PC-3 (cell line): ENCODE measurements around the gene FLNB. TPM values are rescaled to one million over a fixed set of nuclear protein-coding genes. Genes with fewer than 3 reads are reported as not detected.

ENCODE experiments used
- ATAC-seq: fragments of 200-7000 bp; cut with Tn5 transposase; 2 replicates; pipeline ENCODE4 v1.9.1; 2020; ENCODE audit warnings: mild to moderate bottlenecking, moderate library complexity
- BruUV-seq: library from RNA; stranded (reverse); fragments of 400-500 nt; replicated peaks from 2 replicates; lab custom pipeline; 2021; lab: Mats Ljungman, UMichigan
- CTCF ChIA-PET: fragments of 300-600 bp; sonication (Branson Sonifier 250); formaldehyde crosslinking; loops from one replicate; lab custom pipeline; 2022; ENCODE audit warnings: antibody characterized with exemption; lab: Charles Lee
- POLR2A ChIA-PET: fragments of 300-600 bp; sonication (Branson Sonifier 250); formaldehyde crosslinking; loops from one replicate; lab custom pipeline; 2022; ENCODE audit warnings: antibody characterized with exemption; ENCODE audit not compliant: unreplicated experiment; lab: Charles Lee
- DNase-seq: peaks from one replicate; pipeline ENCODE4 v3.0.0-alpha.2; 2015
- H2AFZ ChIP-seq: fragments of 300-600 bp; sonication (generic); 2 replicates; pipeline ENCODE4 v1.6.0; 2016; ENCODE audit warnings: antibody characterized with exemption, low read length
- H3F3A ChIP-seq: fragments of 300-600 bp; sonication (generic); one replicate; pipeline ENCODE4 v1.6.0; 2017; ENCODE audit warnings: antibody characterized with exemption, low read length, control low read depth, mild to moderate bottlenecking; ENCODE audit not compliant: unreplicated experiment
- H3K27ac ChIP-seq: fragments of 300-600 bp; sonication (generic); 2 replicates; pipeline ENCODE4 v1.5.1; 2016; ENCODE audit warnings: mild to moderate bottlenecking, low read length
- H3K27me3 ChIP-seq: fragments of 300-600 bp; sonication (generic); 2 replicates; pipeline ENCODE4 v1.6.1; 2016; ENCODE audit warnings: low read length, mixed read lengths
- H3K36me3 ChIP-seq: fragments of 300-600 bp; sonication (generic); 2 replicates; pipeline ENCODE4 v1.6.1; 2016; ENCODE audit warnings: low read depth, mixed run types, low read length, mixed read lengths
- H3K4me1 ChIP-seq: fragments of 300-600 bp; sonication (generic); 2 replicates; pipeline ENCODE4 v1.5.1; 2016; ENCODE audit warnings: low read length; ENCODE audit not compliant: insufficient read depth
- H3K4me2 ChIP-seq: fragments of 300-600 bp; sonication (generic); 2 replicates; pipeline ENCODE4 v1.6.0; 2016; ENCODE audit warnings: low read length
- H3K4me3 ChIP-seq: fragments of 300-600 bp; sonication (generic); 2 replicates; pipeline ENCODE4 v1.5.1; 2016; ENCODE audit warnings: mild to moderate bottlenecking, low read length, mixed read lengths
- H3K79me2 ChIP-seq: fragments of 300-600 bp; sonication (generic); 2 replicates; pipeline ENCODE4 v1.6.1; 2017; ENCODE audit warnings: low read length, mixed read lengths
- H3K9ac ChIP-seq: fragments of 300-600 bp; sonication (generic); 2 replicates; pipeline ENCODE4 v1.6.0; 2016; ENCODE audit warnings: mild to moderate bottlenecking, low read length
- H3K9me2 ChIP-seq: fragments of 300-600 bp; sonication (generic); replicated peaks from 2 replicates; pipeline ENCODE4 v1.6.1; 2016; ENCODE audit warnings: mixed run types, low read length, mixed read lengths
- H3K9me3 ChIP-seq: fragments of 300-600 bp; sonication (generic); 2 replicates; pipeline ENCODE4 v1.6.1; 2016; ENCODE audit warnings: low read length, mixed read lengths
- H4K20me1 ChIP-seq: fragments of 300-600 bp; sonication (generic); 2 replicates; pipeline ENCODE4 v1.6.1; 2016; ENCODE audit warnings: low read length, mixed read lengths
- EZH2 ChIP-seq: fragments of 300-600 bp; sonication (generic); IDR thresholded peaks from one replicate; pipeline ENCODE4 v1.6.1; 2017; ENCODE audit warnings: antibody characterized with exemption, mild to moderate bottlenecking, low read length; ENCODE audit not compliant: unreplicated experiment
- EZH2phosphoT487 ChIP-seq: fragments of 300-600 bp; sonication (generic); IDR thresholded peaks from 2 replicates; pipeline ENCODE4 v1.6.1; 2018; ENCODE audit warnings: mild to moderate bottlenecking, antibody characterized with exemption, low read length, borderline replicate concordance
- intact Hi-C: fragments of 100-400 bp; cut with micrococcal nuclease; formaldehyde crosslinking; loops from 2 replicates; pipeline ENCODE4 v1.9.0; 2023
- total RNA-seq: library from RNA; depleted of rRNA; stranded (reverse); fragments of >200 nt; gene quantifications from 2 replicates; pipeline ENCODE4 v1.2.3, GENCODE V29; 2014
- TF ChIP-seq, protein P1 (sequence below): fragments of 300-600 bp; sonication (generic); conservative IDR thresholded peaks from 2 replicates; pipeline ENCODE4 v1.5.1; 2017; ENCODE audit warnings: antibody characterized with exemption, low read depth, mild to moderate bottlenecking, low read length

Gene FLNB
- total RNA-seq, 1 experiment from 2014 or later, result 505 TPM

GRCh38 chr3:58073301-58074108 is 65.3 kb downstream of the FLNB start:
- no TSS peak for BruUV-seq
- Histone ChIP-seq H3K27me3 (no peaks in the 10 kb centered on the region), H3K9ac (no peak overlapping the region), H4K20me1 (peaks cover 80% of the 10 kb centered on the region), H3K27ac (no peak overlapping the region), H3K79me2 (peaks cover 100% of the 10 kb centered on the region), H3F3A (peaks cover 4% of the 10 kb centered on the region), H3K4me1 (no peaks in the 10 kb centered on the region), H3K4me2 (no peak overlapping the region), H2AFZ (no peak overlapping the region), H3K9me3 (no peaks in the 10 kb centered on the region), H3K4me3 (no peak overlapping the region), H3K36me3 (peaks cover 30% of the 10 kb centered on the region), H3K9me2 (no peaks in the 10 kb centered on the region)
- ChIA-PET CTCF (no interaction called here), POLR2A (interaction anchor here (0.6 kb wide), 1 partner anchor 1191 kb away, joined by 3 read pairs; no protein-coding TSS in a partner anchor)
- ATAC-seq, result no peak
- intact Hi-C loops, result no loop called here
- no peak for DNase-seq
- TF ChIP-seq EZH2 (no peak), EZH2phosphoT487 (no peak)
- TF ChIP-seq, protein P1, sequence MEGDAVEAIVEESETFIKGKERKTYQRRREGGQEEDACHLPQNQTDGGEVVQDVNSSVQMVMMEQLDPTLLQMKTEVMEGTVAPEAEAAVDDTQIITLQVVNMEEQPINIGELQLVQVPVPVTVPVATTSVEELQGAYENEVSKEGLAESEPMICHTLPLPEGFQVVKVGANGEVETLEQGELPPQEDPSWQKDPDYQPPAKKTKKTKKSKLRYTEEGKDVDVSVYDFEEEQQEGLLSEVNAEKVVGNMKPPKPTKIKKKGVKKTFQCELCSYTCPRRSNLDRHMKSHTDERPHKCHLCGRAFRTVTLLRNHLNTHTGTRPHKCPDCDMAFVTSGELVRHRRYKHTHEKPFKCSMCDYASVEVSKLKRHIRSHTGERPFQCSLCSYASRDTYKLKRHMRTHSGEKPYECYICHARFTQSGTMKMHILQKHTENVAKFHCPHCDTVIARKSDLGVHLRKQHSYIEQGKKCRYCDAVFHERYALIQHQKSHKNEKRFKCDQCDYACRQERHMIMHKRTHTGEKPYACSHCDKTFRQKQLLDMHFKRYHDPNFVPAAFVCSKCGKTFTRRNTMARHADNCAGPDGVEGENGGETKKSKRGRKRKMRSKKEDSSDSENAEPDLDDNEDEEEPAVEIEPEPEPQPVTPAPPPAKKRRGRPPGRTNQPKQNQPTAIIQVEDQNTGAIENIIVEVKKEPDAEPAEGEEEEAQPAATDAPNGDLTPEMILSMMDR, result no peak

GRCh38 chr3:58074116-58074715 is 66.0 kb downstream of the FLNB start:
- no peaks in the 10 kb centered on the region for H3K9me2 ChIP-seq
- no peak overlapping the region for H3K4me2 ChIP-seq
- peaks cover 36% of the 10 kb centered on the region for H3K36me3 ChIP-seq
- H3K79me2 ChIP-seq, result peaks cover 99% of the 10 kb centered on the region
- BruUV-seq, result no TSS peak
- H4K20me1 ChIP-seq, result peaks cover 76% of the 10 kb centered on the region
- ATAC-seq (no peak), DNase-seq (no peak)
- POLR2A ChIA-PET, result no interaction called here
- H3K4me3 ChIP-seq, result no peak overlapping the region
- H3K4me1 ChIP-seq, result no peaks in the 10 kb centered on the region
- H3F3A ChIP-seq, result peaks cover 4% of the 10 kb centered on the region
- intact Hi-C loops, result no loop called here
- no peak overlapping the region for H3K27ac ChIP-seq
- TF ChIP-seq EZH2phosphoT487 (no peak), EZH2 (no peak)
- TF ChIP-seq, protein P1, result no peak
- no peaks in the 10 kb centered on the region for H3K9me3 ChIP-seq
- no peak overlapping the region for H3K9ac ChIP-seq
- H2AFZ ChIP-seq, result no peak overlapping the region
- CTCF ChIA-PET, result no interaction called here
- no peaks in the 10 kb centered on the region for H3K27me3 ChIP-seq

DNA sequence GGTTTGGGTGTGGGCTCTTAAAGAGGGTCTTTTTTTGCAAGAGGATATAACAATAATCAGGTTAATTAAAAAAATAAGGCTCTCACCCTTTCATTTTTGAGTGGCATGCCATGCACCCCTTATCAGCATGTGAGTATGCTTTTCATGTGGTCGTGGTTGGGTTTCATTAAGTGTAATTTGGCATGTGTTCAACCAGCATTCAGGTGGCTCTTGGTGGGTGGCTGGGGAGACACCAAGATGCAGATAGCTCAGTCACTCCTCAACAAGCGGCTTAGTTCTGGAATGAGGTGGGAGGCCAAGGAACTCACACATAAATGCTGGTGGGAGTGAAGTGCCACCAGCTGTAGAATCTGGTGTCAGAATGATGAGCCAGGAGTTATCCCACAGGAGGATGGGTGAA is 66.8 kb downstream of the FLNB start:
- TF ChIP-seq EZH2phosphoT487, result no peak
- TF ChIP-seq EZH2, result no peak
- TF ChIP-seq, protein P1, result no peak
- no peaks in the 10 kb centered on the region for H3K9me3 ChIP-seq
- BruUV-seq, result no TSS peak
- ChIA-PET POLR2A (no interaction called here), CTCF (no interaction called here)
- H3K27ac ChIP-seq, result no peak overlapping the region
- no peaks in the 10 kb centered on the region for H3K27me3 ChIP-seq
- no peaks in the 10 kb centered on the region for H3K9me2 ChIP-seq
- no peak overlapping the region for H3K4me2 ChIP-seq
- H3K4me3 ChIP-seq, result no peak overlapping the region
- no peak overlapping the region for H3K9ac ChIP-seq
- peaks cover 76% of the 10 kb centered on the region for H4K20me1 ChIP-seq
- peaks cover 42% of the 10 kb centered on the region for H3K36me3 ChIP-seq
- intact Hi-C loops, result no loop called here
- no peak for ATAC-seq
- H3F3A ChIP-seq, result peaks cover 8% of the 10 kb centered on the region
- DNase-seq, result no peak
- H3K79me2 ChIP-seq, result peaks cover 98% of the 10 kb centered on the region
- no peaks in the 10 kb centered on the region for H3K4me1 ChIP-seq
- H2AFZ ChIP-seq, result no peak overlapping the region
